PFSK-1 (cell line): ENCODE measurements around the gene SCNN1G.

Experiments
- POLR2AphosphoS5 ChIP-seq: IDR thresholded peaks from 2 replicates; pipeline ENCODE4 v1.6.1; 2012; ENCODE audit warnings: low read depth, mild to moderate bottlenecking, control low read depth, low read length, moderate library complexity
- REST ChIP-seq, 2 experiments: IDR thresholded peaks; 2 replicates each; pipeline versions ENCODE4 v1.6.1 to v1.8.0; 2011 to 2012; ENCODE audit warnings: low read depth in 2 of 2, low read length in 2 of 2, control low read depth in 1 of 2, inconsistent platforms in 1 of 2, mild to moderate bottlenecking in 1 of 2, moderate library complexity in 1 of 2; ENCODE audit not compliant: insufficient read depth in 1 of 2

- TF ChIP-seq POLR2AphosphoS5, result no peak
- no peak for TF ChIP-seq REST (IDR thresholded peaks at IDR 0.05; ENCODE audit: insufficient read depth in 1 of 2, low read depth in 2 of 2, low read length in 2 of 2)
Observed at GRCh38 chr16:23137256-23137655, 45.3 kb upstream of the SCNN1G start.
